Astrocyte of the spinal cord (primary cell): Measurements from ENCODE around the gene NOS1AP.

Experiments used
- DNase-seq: peaks from one replicate; pipeline ENCODE4 v3.0.0; 2011; ENCODE audit warnings: low read depth, low spot score
- H3K4me3 ChIP-seq: 2 replicates; pipeline ENCODE4 v1.5.1; 2011; ENCODE audit warnings: low read depth, mild to moderate bottlenecking, low read length, moderate library complexity
- CTCF ChIP-seq: IDR thresholded peaks from 2 replicates; pipeline ENCODE4 v1.5.1; 2012; ENCODE audit warnings: low read depth, mild to moderate bottlenecking, low read length, inconsistent platforms
- in situ Hi-C: cut with HindIII; loops from 2 replicates; pipeline ENCODE4 v1.10.0; 2017; ENCODE audit warnings: low sequenced_read_pairs

The NOS1AP gene

GRCh38 chr1:162085991-162086390 is 16.5 kb downstream of the NOS1AP start:
- in situ Hi-C loops, result no loop called here
- H3K4me3 ChIP-seq, result no peak overlapping the region
- DNase-seq, result no peak
- no peak for TF ChIP-seq CTCF

- TF ChIP-seq CTCF, result no peak
- no peak for DNase-seq
- in situ Hi-C loops, result no loop called here
- H3K4me3 ChIP-seq, result no peak overlapping the region
Measured at GRCh38 chr1:162087111-162087510, 17.6 kb downstream of the NOS1AP start.

- no peak for DNase-seq
- TF ChIP-seq CTCF, result no peak
- in situ Hi-C loops, result no loop called here
- no peak overlapping the region for H3K4me3 ChIP-seq
Measured at GRCh38 chr1:162087574-162087973, 18.1 kb downstream of the NOS1AP start.

DNA sequence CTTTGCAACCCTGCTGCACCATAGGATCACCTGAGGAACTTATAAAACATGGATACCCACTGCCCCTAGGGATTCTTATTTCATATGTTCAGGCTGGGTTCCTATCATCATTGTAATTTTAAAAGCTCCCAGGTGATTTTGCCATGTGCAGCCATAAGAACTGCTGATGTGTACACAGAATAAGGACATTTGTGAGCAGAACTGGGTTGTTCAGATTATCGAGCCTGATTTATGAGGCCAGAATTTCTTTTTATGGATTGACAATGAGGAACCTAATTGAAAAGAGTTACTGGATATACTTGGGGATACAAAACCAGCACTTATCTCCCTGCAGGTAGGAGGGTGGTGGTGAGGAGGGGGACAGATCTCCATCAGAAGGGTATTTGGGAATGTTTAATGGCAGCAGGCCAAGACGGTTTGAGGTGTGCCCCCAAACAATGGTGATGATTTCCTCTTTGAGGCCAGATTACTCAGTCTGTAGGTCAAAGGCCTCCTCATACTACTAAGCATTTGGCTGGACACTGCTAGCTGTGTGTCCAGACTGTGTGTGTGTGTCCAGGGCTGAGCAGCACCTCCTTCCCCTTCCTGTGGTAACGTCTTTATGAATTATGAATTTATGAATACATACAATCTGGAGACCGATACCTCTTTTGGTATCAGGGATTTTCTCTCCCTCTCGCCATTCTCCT is 18.9 kb downstream of the NOS1AP start:
- no peak for TF ChIP-seq CTCF
- H3K4me3 ChIP-seq, result no peak overlapping the region
- in situ Hi-C loops, result no loop called here
- peak; percentile 18 for DNase-seq

- TF ChIP-seq CTCF, result no peak
- no peak overlapping the region for H3K4me3 ChIP-seq
- no peak for DNase-seq
- in situ Hi-C loops, result no loop called here
Measured at GRCh38 chr1:162089748-162090147, 20.3 kb downstream of the NOS1AP start.

- H3K4me3 ChIP-seq, result no peak overlapping the region
- TF ChIP-seq CTCF, result no peak
- DNase-seq, result no peak
- in situ Hi-C loops, result no loop called here
Measured at GRCh38 chr1:162090378-162090777, 20.9 kb downstream of the NOS1AP start.
